Eye (tissue), 1 donor: Measurements from ENCODE around the gene F3.

Experiments used
- DNase-seq: peaks from one replicate; pipeline ENCODE4 v3.0.0-alpha.2; 2015

Gene F3

GRCh38 chr1:94552071-94552586 lies 10.6 kb upstream of the F3 start:
- DNase-seq, result no peak

GRCh38 chr1:94551449-94551848 lies 9.9 kb upstream of the F3 start:
- DNase-seq, result no peak

- peak; percentile 47 for DNase-seq
Measured at GRCh38 chr1:94550800-94551241, 9.3 kb upstream of the F3 start.

GRCh38 chr1:94550396-94550795 lies 8.8 kb upstream of the F3 start:
- DNase-seq, result no peak

- DNase-seq, result no peak
Measured at GRCh38 chr1:94549706-94550105, 8.1 kb upstream of the F3 start.

GRCh38 chr1:94544706-94545490 lies 3.3 kb upstream of the F3 start:
- DNase-seq, result no peak

GRCh38 chr1:94543893-94544635 lies 2.5 kb upstream of the F3 start:
- no peak for DNase-seq

GRCh38 chr1:94543001-94543400 lies 1.4 kb upstream of the F3 start:
- no peak for DNase-seq

GRCh38 chr1:94542088-94542870 lies 720 bp upstream of the F3 start:
- DNase-seq, result peak; percentile 62

GRCh38 chr1:94540440-94541245 lies 916 bp downstream of the F3 start:
- no peak for DNase-seq

GRCh38 chr1:94539496-94539895 lies 2.1 kb downstream of the F3 start:
- DNase-seq, result no peak

- no peak for DNase-seq
Measured at GRCh38 chr1:94538243-94538827, 3.2 kb downstream of the F3 start.

GRCh38 chr1:94537254-94537653 lies 4.3 kb downstream of the F3 start:
- DNase-seq, result no peak

GRCh38 chr1:94535879-94536278 lies 5.7 kb downstream of the F3 start:
- DNase-seq, result no peak

GRCh38 chr1:94535095-94535494 lies 6.5 kb downstream of the F3 start:
- no peak for DNase-seq

- DNase-seq, result no peak
Measured at GRCh38 chr1:94532077-94532476, 9.5 kb downstream of the F3 start.

- DNase-seq, result no peak
Measured at GRCh38 chr1:94531664-94532063, 9.9 kb downstream of the F3 start.

GRCh38 chr1:94530373-94530878 lies 11.1 kb downstream of the F3 start:
- DNase-seq, result no peak

GRCh38 chr1:94529416-94529815 lies 12.1 kb downstream of the F3 start:
- no peak for DNase-seq

GRCh38 chr1:94528826-94529225 lies 12.7 kb downstream of the F3 start:
- DNase-seq, result no peak

- DNase-seq, result no peak
Measured at GRCh38 chr1:94528299-94528698, 13.3 kb downstream of the F3 start.
